NCI-H2227 treated with DMSO at 0.1 percent for 48 hours (cell line): ENCODE results near the gene BLACAT1.
"Not testable (repeated sequence)": the region's sequence is repeated elsewhere in the genome, so short reads cannot be mapped to it uniquely, and the experiment has no call there.

Experiments used
- DNase-seq: peaks from one replicate; lab custom pipeline; 2025; lab: John Stamatoyannopoulos, UW

Gene BLACAT1

GRCh38 chr1:205484985-205485967 is 29.4 kb upstream of the BLACAT1 start:
- peak; percentile 81 for DNase-seq

- no peak for DNase-seq
These were observed 27.5 kb upstream of the BLACAT1 start for GRCh38 chr1:205483372-205483771.

- not testable (repeated sequence) for DNase-seq
These were observed 26.7 kb upstream of the BLACAT1 start for GRCh38 chr1:205482587-205482986.

- peak; percentile 27 for DNase-seq
These were observed 25.8 kb upstream of the BLACAT1 start for GRCh38 chr1:205481629-205482151.

- no peak for DNase-seq
These were observed 25.4 kb upstream of the BLACAT1 start for GRCh38 chr1:205481218-205481617.

- no peak for DNase-seq
These were observed 24.6 kb upstream of the BLACAT1 start for GRCh38 chr1:205480349-205480985.

GRCh38 chr1:205478985-205479384 is 23.1 kb upstream of the BLACAT1 start:
- DNase-seq, result not testable (repeated sequence)

- DNase-seq, result no peak
These were observed 22.0 kb upstream of the BLACAT1 start for GRCh38 chr1:205477759-205478247.

GRCh38 chr1:205477121-205477758 is 21.4 kb upstream of the BLACAT1 start:
- no peak for DNase-seq

- no peak for DNase-seq
These were observed 20.8 kb upstream of the BLACAT1 start for GRCh38 chr1:205476648-205477047.

- DNase-seq, result no peak
These were observed 20.0 kb upstream of the BLACAT1 start for GRCh38 chr1:205475855-205476254.

- DNase-seq, result no peak
These were observed 18.7 kb upstream of the BLACAT1 start for GRCh38 chr1:205474571-205474970.

GRCh38 chr1:205473966-205474365 is 18.1 kb upstream of the BLACAT1 start:
- no peak for DNase-seq

- no peak for DNase-seq
These were observed 17.6 kb upstream of the BLACAT1 start for GRCh38 chr1:205473475-205473874.

- no peak for DNase-seq
These were observed 17.0 kb upstream of the BLACAT1 start for GRCh38 chr1:205472737-205473441.

GRCh38 chr1:205470131-205470530 is 14.3 kb upstream of the BLACAT1 start:
- no peak for DNase-seq

- DNase-seq, result no peak
These were observed 10.9 kb upstream of the BLACAT1 start for GRCh38 chr1:205466595-205467220.

- DNase-seq, result no peak
These were observed 9.5 kb upstream of the BLACAT1 start for GRCh38 chr1:205465392-205465791.

GRCh38 chr1:205458777-205459566 is 3.1 kb upstream of the BLACAT1 start:
- DNase-seq, result no peak
